Measurements from ENCODE around the gene PLA2G4F.

Gene PLA2G4F

GRCh38 chr15:42135351-42135750, 21.1 kb downstream of the PLA2G4F start:
- no peak overlapping the region for H3K14ac ChIP-seq (ENCODE audit: low read length in 2 of 2)
- H3K27me3 ChIP-seq (ENCODE audit: control insufficient read depth in 1 of 2, insufficient read depth in 1 of 2, low read length in 2 of 2) = peaks cover 41 to 64% of the 10 kb centered on the region in 2 experiments
- H2AK5ac ChIP-seq (ENCODE audit: low read length, severe bottlenecking) = no peak overlapping the region
- H3K27ac ChIP-seq (ENCODE audit: low read length, poor library complexity, severe bottlenecking) = no peak overlapping the region
- no peak for DNase-seq
- no peak overlapping the region for H2AFZ ChIP-seq (ENCODE audit: low read depth, low read length)
- no peak overlapping the region for H4K91ac ChIP-seq (ENCODE audit: low read length)
- H3K4ac ChIP-seq (ENCODE audit: low read depth in 1 of 2, low read length in 2 of 2) = no peak overlapping the region
- H2BK120ac ChIP-seq (ENCODE audit: low read depth, low read length) = no peak overlapping the region
- H3K79me1 ChIP-seq (replicated peaks; ENCODE audit: low read length, poor library complexity, severe bottlenecking) = no peaks in the 10 kb centered on the region
- no peak overlapping the region for H2BK15ac ChIP-seq (ENCODE audit: low read depth, poor library complexity, severe bottlenecking)
- no CpG with 5 or more reads among the region's 1 CpG for WGBS
- no peak overlapping the region for H4K8ac ChIP-seq (ENCODE audit: low read length)
- no peak overlapping the region for H2BK5ac ChIP-seq (ENCODE audit: low read depth, low read length, poor library complexity, severe bottlenecking)
- no peak overlapping the region for H2BK12ac ChIP-seq (ENCODE audit: low read length in 2 of 2)
- H3K4me3 ChIP-seq (ENCODE audit: insufficient read depth in 1 of 2, low read depth in 1 of 2, low read length in 2 of 2) = no peak overlapping the region
- H3K9ac ChIP-seq (ENCODE audit: low read length) = no peak overlapping the region
- no peaks in the 10 kb centered on the region for H3K9me3 ChIP-seq (ENCODE audit: control insufficient read depth, low read length)
- no peak overlapping the region for H3K4me2 ChIP-seq (ENCODE audit: low read length, poor library complexity, severe bottlenecking)
- H3K36me3 ChIP-seq (ENCODE audit: control insufficient read depth in 1 of 2, insufficient read depth in 2 of 2, low read depth in 1 of 2, low read length in 2 of 2) = no peaks in the 10 kb centered on the region
- no peak overlapping the region for H3K23ac ChIP-seq (ENCODE audit: low read length in 2 of 2)
- H3K18ac ChIP-seq (ENCODE audit: low read depth in 1 of 2, low read length in 2 of 2) = no peak overlapping the region
- peaks cover 8% of the 10 kb centered on the region for H3K4me1 ChIP-seq (ENCODE audit: control insufficient read depth, insufficient read depth, low read depth, low read length)

GRCh38 chr15:42134617-42135245, 21.7 kb downstream of the PLA2G4F start:
- Histone ChIP-seq H4K8ac (ENCODE audit: low read length) (no peak overlapping the region), H3K9ac (ENCODE audit: low read length) (no peak overlapping the region), H3K14ac (ENCODE audit: low read length in 2 of 2) (no peak overlapping the region), H3K36me3 (ENCODE audit: control insufficient read depth in 1 of 2, insufficient read depth in 2 of 2, low read depth in 1 of 2, low read length in 2 of 2) (no peaks in the 10 kb centered on the region), H2BK15ac (ENCODE audit: low read depth, poor library complexity, severe bottlenecking) (no peak overlapping the region), H3K4ac (ENCODE audit: low read depth in 1 of 2, low read length in 2 of 2) (no peak overlapping the region), H4K91ac (ENCODE audit: low read length) (no peak overlapping the region), H3K9me3 (ENCODE audit: control insufficient read depth, low read length) (no peaks in the 10 kb centered on the region), H3K4me3 (ENCODE audit: insufficient read depth in 1 of 2, low read depth in 1 of 2, low read length in 2 of 2) (no peak overlapping the region), H3K4me1 (ENCODE audit: control insufficient read depth, insufficient read depth, low read depth, low read length) (peaks cover 8% of the 10 kb centered on the region), H3K18ac (ENCODE audit: low read depth in 1 of 2, low read length in 2 of 2) (no peak overlapping the region), H3K27ac (ENCODE audit: low read length, poor library complexity, severe bottlenecking) (no peak overlapping the region), H2AK5ac (ENCODE audit: low read length, severe bottlenecking) (no peak overlapping the region), H3K4me2 (ENCODE audit: low read length, poor library complexity, severe bottlenecking) (no peak overlapping the region), H2BK120ac (ENCODE audit: low read depth, low read length) (no peak overlapping the region), H2AFZ (ENCODE audit: low read depth, low read length) (no peak overlapping the region), H2BK12ac (ENCODE audit: low read length in 2 of 2) (no peak overlapping the region), H3K27me3 (ENCODE audit: control insufficient read depth in 1 of 2, insufficient read depth in 1 of 2, low read length in 2 of 2) (peaks cover 39 to 68% of the 10 kb centered on the region in 2 experiments), H3K79me1 (replicated peaks; ENCODE audit: low read length, poor library complexity, severe bottlenecking) (no peaks in the 10 kb centered on the region), H2BK5ac (ENCODE audit: low read depth, low read length, poor library complexity, severe bottlenecking) (no peak overlapping the region), H3K23ac (ENCODE audit: low read length in 2 of 2) (no peak overlapping the region)
- no peak for DNase-seq
- 85% methylated on average over 5 of the region's 6 CpGs for WGBS

- no peak overlapping the region for H3K4me3 ChIP-seq (ENCODE audit: insufficient read depth in 1 of 2, low read depth in 1 of 2, low read length in 2 of 2)
Measured at GRCh38 chr15:42133886-42134502, 22.4 kb downstream of the PLA2G4F start.

GRCh38 chr15:42133356-42133755, 23.1 kb downstream of the PLA2G4F start:
- no peaks in the 10 kb centered on the region for H3K9me3 ChIP-seq (ENCODE audit: control insufficient read depth, low read length)
- peaks cover 8% of the 10 kb centered on the region for H3K4me1 ChIP-seq (ENCODE audit: control insufficient read depth, insufficient read depth, low read depth, low read length)
- H3K23ac ChIP-seq (ENCODE audit: low read length in 2 of 2) = no peak overlapping the region
- no peak overlapping the region for H2AK5ac ChIP-seq (ENCODE audit: low read length, severe bottlenecking)
- no peak overlapping the region for H3K14ac ChIP-seq (ENCODE audit: low read length in 2 of 2)
- no peak overlapping the region for H3K27ac ChIP-seq (ENCODE audit: low read length, poor library complexity, severe bottlenecking)
- no peak overlapping the region for H3K4me3 ChIP-seq (ENCODE audit: insufficient read depth in 1 of 2, low read depth in 1 of 2, low read length in 2 of 2)
- H3K27me3 ChIP-seq (ENCODE audit: control insufficient read depth in 1 of 2, insufficient read depth in 1 of 2, low read length in 2 of 2) = peaks cover 27 to 66% of the 10 kb centered on the region in 2 experiments
- H2BK12ac ChIP-seq (ENCODE audit: low read length in 2 of 2) = no peak overlapping the region
- no peak overlapping the region for H3K4me2 ChIP-seq (ENCODE audit: low read length, poor library complexity, severe bottlenecking)
- no peak overlapping the region for H4K91ac ChIP-seq (ENCODE audit: low read length)
- H3K79me1 ChIP-seq (replicated peaks; ENCODE audit: low read length, poor library complexity, severe bottlenecking) = no peaks in the 10 kb centered on the region
- DNase-seq = no peak
- no peak overlapping the region for H2BK5ac ChIP-seq (ENCODE audit: low read depth, low read length, poor library complexity, severe bottlenecking)
- no peak overlapping the region for H4K8ac ChIP-seq (ENCODE audit: low read length)
- 93% methylated on average over 3 of the region's 4 CpGs for WGBS
- H3K9ac ChIP-seq (ENCODE audit: low read length) = no peak overlapping the region
- H3K18ac ChIP-seq (ENCODE audit: low read depth in 1 of 2, low read length in 2 of 2) = no peak overlapping the region
- H3K36me3 ChIP-seq (ENCODE audit: control insufficient read depth in 1 of 2, insufficient read depth in 2 of 2, low read depth in 1 of 2, low read length in 2 of 2) = no peaks in the 10 kb centered on the region
- H3K4ac ChIP-seq (ENCODE audit: low read depth in 1 of 2, low read length in 2 of 2) = no peak overlapping the region
- H2AFZ ChIP-seq (ENCODE audit: low read depth, low read length) = no peak overlapping the region
- no peak overlapping the region for H2BK120ac ChIP-seq (ENCODE audit: low read depth, low read length)
- no peak overlapping the region for H2BK15ac ChIP-seq (ENCODE audit: low read depth, poor library complexity, severe bottlenecking)

More at GRCh38 chr15:42133886-42134502, 22.4 kb downstream of the PLA2G4F start:
- Histone ChIP-seq H3K4ac (ENCODE audit: low read depth in 1 of 2, low read length in 2 of 2) (no peak overlapping the region), H3K27me3 (ENCODE audit: control insufficient read depth in 1 of 2, insufficient read depth in 1 of 2, low read length in 2 of 2) (peaks cover 31 to 68% of the 10 kb centered on the region in 2 experiments), H3K36me3 (ENCODE audit: control insufficient read depth in 1 of 2, insufficient read depth in 2 of 2, low read depth in 1 of 2, low read length in 2 of 2) (no peaks in the 10 kb centered on the region), H3K4me2 (ENCODE audit: low read length, poor library complexity, severe bottlenecking) (no peak overlapping the region), H2AK5ac (ENCODE audit: low read length, severe bottlenecking) (no peak overlapping the region), H3K79me1 (replicated peaks; ENCODE audit: low read length, poor library complexity, severe bottlenecking) (no peaks in the 10 kb centered on the region), H3K9ac (ENCODE audit: low read length) (no peak overlapping the region), H3K18ac (ENCODE audit: low read depth in 1 of 2, low read length in 2 of 2) (no peak overlapping the region), H4K8ac (ENCODE audit: low read length) (no peak overlapping the region), H4K91ac (ENCODE audit: low read length) (no peak overlapping the region), H3K14ac (ENCODE audit: low read length in 2 of 2) (no peak overlapping the region), H3K9me3 (ENCODE audit: control insufficient read depth, low read length) (no peaks in the 10 kb centered on the region), H2AFZ (ENCODE audit: low read depth, low read length) (no peak overlapping the region), H3K4me1 (ENCODE audit: control insufficient read depth, insufficient read depth, low read depth, low read length) (peaks cover 8% of the 10 kb centered on the region), H2BK12ac (ENCODE audit: low read length in 2 of 2) (no peak overlapping the region), H2BK120ac (ENCODE audit: low read depth, low read length) (no peak overlapping the region), H2BK15ac (ENCODE audit: low read depth, poor library complexity, severe bottlenecking) (no peak overlapping the region), H2BK5ac (ENCODE audit: low read depth, low read length, poor library complexity, severe bottlenecking) (no peak overlapping the region), H3K23ac (ENCODE audit: low read length in 2 of 2) (peak overlapping the region in 1 of 2 experiments; percentile 93), H3K27ac (ENCODE audit: low read length, poor library complexity, severe bottlenecking) (no peak overlapping the region)
- DNase-seq = peak; percentile 46
- WGBS = 59% methylated on average over 10 of the region's 11 CpGs
